HEK293 (cell line): ENCODE results near the gene EZH1.

Source experiments
- BCL11A ChIP-seq: fragments of 450-650 bp; formaldehyde crosslinking; IDR thresholded peaks from 2 replicates; pipeline ENCODE4 v1.5.1; 2016; ENCODE audit warnings: low read depth, missing biosample characterization, missing genetic modification characterization
- KLF8 ChIP-seq: fragments of 450-650 bp; formaldehyde crosslinking; IDR thresholded peaks from 2 replicates; pipeline ENCODE4 v1.5.1; 2016; ENCODE audit warnings: missing biosample characterization, missing genetic modification characterization
- SCRT2 ChIP-seq: fragments of 450-650 bp; formaldehyde crosslinking; IDR thresholded peaks from 2 replicates; pipeline ENCODE4 v1.5.1; 2016; ENCODE audit warnings: missing biosample characterization, missing genetic modification characterization
- ZNF19 ChIP-seq: fragments of 450-650 bp; formaldehyde crosslinking; IDR thresholded peaks from 2 replicates; pipeline ENCODE4; 2016; ENCODE audit warnings: missing biosample characterization, missing genetic modification characterization, low read depth
- ZNF23 ChIP-seq: fragments of 450-650 bp; formaldehyde crosslinking; IDR thresholded peaks from 2 replicates; pipeline ENCODE4 v1.5.1; 2016; ENCODE audit warnings: missing biosample characterization, missing genetic modification characterization, borderline replicate concordance
- ZNF561 ChIP-seq: fragments of 450-650 bp; IDR thresholded peaks from 2 replicates; pipeline ENCODE4 v1.5.1; 2018; ENCODE audit warnings: missing biosample characterization, missing genetic modification characterization, borderline replicate concordance
- ZNF610 ChIP-seq: fragments of 450-650 bp; formaldehyde crosslinking; IDR thresholded peaks from 2 replicates; pipeline ENCODE4 v1.5.1; 2016; ENCODE audit warnings: missing biosample characterization, missing genetic modification characterization, borderline replicate concordance
- ZNF629 ChIP-seq: fragments of 450-650 bp; formaldehyde crosslinking; IDR thresholded peaks from 2 replicates; pipeline ENCODE4 v1.5.1; 2017; ENCODE audit warnings: missing biosample characterization, missing genetic modification characterization
- ZNF830 ChIP-seq: fragments of 450-650 bp; IDR thresholded peaks from 2 replicates; pipeline ENCODE4 v1.5.0; 2018; ENCODE audit warnings: missing biosample characterization, missing genetic modification characterization, low read depth, mild to moderate bottlenecking, moderate library complexity
- TF ChIP-seq, protein P1 (sequence below): fragments of 450-650 bp; IDR thresholded peaks from 2 replicates; pipeline ENCODE4 v1.5.1; 2018; ENCODE audit warnings: missing biosample characterization, missing genetic modification characterization
- TF ChIP-seq, protein P2 (sequence below): fragments of 450-650 bp; formaldehyde crosslinking; IDR thresholded peaks from 2 replicates; pipeline ENCODE4 v1.5.1; 2016; ENCODE audit warnings: missing biosample characterization, missing genetic modification characterization
- TF ChIP-seq, protein P3 (sequence below): fragments of 450-650 bp; formaldehyde crosslinking; IDR thresholded peaks from 2 replicates; pipeline ENCODE4 v1.5.1; 2016; ENCODE audit warnings: missing biosample characterization, missing genetic modification characterization

DNA sequence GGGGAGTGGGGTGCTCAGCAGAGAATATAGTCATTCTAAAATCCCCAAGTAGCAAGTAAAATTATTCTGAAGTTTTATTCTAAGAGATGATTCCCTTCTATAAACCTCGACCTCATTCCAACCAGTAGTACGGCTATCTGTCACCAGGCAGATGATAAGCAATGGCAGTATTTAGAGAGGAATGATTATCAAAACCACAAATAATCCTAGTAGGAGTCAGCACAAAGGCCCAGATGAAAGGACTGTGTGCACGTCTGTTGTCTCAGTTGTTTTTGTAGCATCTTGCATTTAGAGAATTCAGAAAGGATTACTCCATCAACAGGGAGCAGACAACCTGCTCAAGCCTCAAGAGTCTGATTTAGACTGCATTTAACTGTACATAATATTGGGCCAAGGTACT, 21.2 kb downstream of the EZH1 start:
- no peak for TF ChIP-seq SCRT2 (tag by site-specific recombination)
- TF ChIP-seq, protein P1, sequence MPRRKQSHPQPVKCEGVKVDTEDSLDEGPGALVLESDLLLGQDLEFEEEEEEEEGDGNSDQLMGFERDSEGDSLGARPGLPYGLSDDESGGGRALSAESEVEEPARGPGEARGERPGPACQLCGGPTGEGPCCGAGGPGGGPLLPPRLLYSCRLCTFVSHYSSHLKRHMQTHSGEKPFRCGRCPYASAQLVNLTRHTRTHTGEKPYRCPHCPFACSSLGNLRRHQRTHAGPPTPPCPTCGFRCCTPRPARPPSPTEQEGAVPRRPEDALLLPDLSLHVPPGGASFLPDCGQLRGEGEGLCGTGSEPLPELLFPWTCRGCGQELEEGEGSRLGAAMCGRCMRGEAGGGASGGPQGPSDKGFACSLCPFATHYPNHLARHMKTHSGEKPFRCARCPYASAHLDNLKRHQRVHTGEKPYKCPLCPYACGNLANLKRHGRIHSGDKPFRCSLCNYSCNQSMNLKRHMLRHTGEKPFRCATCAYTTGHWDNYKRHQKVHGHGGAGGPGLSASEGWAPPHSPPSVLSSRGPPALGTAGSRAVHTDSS (tag by site-specific recombination): no peak
- no peak for TF ChIP-seq ZNF561
- TF ChIP-seq, protein P2, sequence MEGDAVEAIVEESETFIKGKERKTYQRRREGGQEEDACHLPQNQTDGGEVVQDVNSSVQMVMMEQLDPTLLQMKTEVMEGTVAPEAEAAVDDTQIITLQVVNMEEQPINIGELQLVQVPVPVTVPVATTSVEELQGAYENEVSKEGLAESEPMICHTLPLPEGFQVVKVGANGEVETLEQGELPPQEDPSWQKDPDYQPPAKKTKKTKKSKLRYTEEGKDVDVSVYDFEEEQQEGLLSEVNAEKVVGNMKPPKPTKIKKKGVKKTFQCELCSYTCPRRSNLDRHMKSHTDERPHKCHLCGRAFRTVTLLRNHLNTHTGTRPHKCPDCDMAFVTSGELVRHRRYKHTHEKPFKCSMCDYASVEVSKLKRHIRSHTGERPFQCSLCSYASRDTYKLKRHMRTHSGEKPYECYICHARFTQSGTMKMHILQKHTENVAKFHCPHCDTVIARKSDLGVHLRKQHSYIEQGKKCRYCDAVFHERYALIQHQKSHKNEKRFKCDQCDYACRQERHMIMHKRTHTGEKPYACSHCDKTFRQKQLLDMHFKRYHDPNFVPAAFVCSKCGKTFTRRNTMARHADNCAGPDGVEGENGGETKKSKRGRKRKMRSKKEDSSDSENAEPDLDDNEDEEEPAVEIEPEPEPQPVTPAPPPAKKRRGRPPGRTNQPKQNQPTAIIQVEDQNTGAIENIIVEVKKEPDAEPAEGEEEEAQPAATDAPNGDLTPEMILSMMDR (tag by site-specific recombination): no peak
- no peak for TF ChIP-seq KLF8
- TF ChIP-seq, protein P3, sequence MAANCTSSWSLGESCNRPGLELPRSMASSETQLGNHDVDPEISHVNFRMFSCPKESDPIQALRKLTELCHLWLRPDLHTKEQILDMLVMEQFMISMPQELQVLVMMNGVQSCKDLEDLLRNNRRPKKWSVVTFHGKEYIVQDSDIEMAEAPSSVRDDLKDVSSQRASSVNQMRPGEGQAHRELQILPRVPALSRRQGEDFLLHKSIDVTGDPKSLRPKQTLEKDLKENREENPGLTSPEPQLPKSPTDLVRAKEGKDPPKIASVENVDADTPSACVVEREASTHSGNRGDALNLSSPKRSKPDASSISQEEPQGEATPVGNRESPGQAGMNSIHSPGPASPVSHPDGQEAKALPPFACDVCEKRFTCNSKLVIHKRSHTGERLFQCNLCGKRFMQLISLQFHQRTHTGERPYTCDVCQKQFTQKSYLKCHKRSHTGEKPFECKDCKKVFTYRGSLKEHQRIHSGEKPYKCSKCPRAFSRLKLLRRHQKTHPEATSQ (tag by site-specific recombination): no peak
- no peak for TF ChIP-seq BCL11A (tag by site-specific recombination)
- no peak for TF ChIP-seq ZNF830 (tag by site-specific recombination)
- no peak for TF ChIP-seq ZNF610 (tag by site-specific recombination)
- no peak for TF ChIP-seq ZNF23 (tag by site-specific recombination)
- TF ChIP-seq ZNF629: no peak
- TF ChIP-seq ZNF19 (tag by site-specific recombination): no peak
